Ovary (tissue), 9 donors: Measurements from ENCODE around the gene GRAP2. TPM values are rescaled to one million over a fixed set of nuclear protein-coding genes. Genes with fewer than 3 reads are reported as not detected.

Experiments
- DNase-seq, 5 donors: peaks; one replicate each; pipeline ENCODE4 v3.0.0-alpha.2; 2019 to 2020
- H3K27ac ChIP-seq, 2 donors: fragments of 200-600 bp; one replicate each; pipeline versions ENCODE4 v1.5.1 to v1.8.0; 2019 to 2022
- H3K27me3 ChIP-seq: fragments of 200-600 bp; one replicate; pipeline ENCODE4 v1.8.0; 2022
- H3K36me3 ChIP-seq: fragments of 200-600 bp; sonication (generic); one replicate; pipeline ENCODE4 v1.5.1; 2019
- H3K4me1 ChIP-seq: one replicate; pipeline ENCODE4 v1.8.1; 2013; ENCODE audit warnings: mild to moderate bottlenecking, moderate library complexity; ENCODE audit not compliant: insufficient read depth
- H3K4me3 ChIP-seq: fragments of 200-600 bp; sonication (generic); one replicate; pipeline ENCODE4 v1.5.1; 2017
- H3K9me3 ChIP-seq, 2 donors: fragments of 200-600 bp in 1 of 2; sonication (generic) in 1 of 2; one replicate each; pipeline versions ENCODE4 v1.5.1 to v1.8.1; 2013 to 2019; ENCODE audit warnings: mild to moderate bottlenecking in 1 of 2, moderate library complexity in 1 of 2
- EP300 ChIP-seq: sonication (generic); formaldehyde crosslinking; IDR thresholded peaks from one replicate; pipeline ENCODE4 v1.6.1; 2017; ENCODE audit warnings: antibody characterized with exemption
- POLR2A ChIP-seq: fragments of 450-650 bp; IDR thresholded peaks from one replicate; pipeline ENCODE4 v1.6.1; 2017; ENCODE audit warnings: antibody characterized with exemption, mild to moderate bottlenecking, moderate library complexity
- WGBS, 3 donors: extraction: QIAGEN DNeasy Blood & Tissue Kit in 1 of 3; methylation state at CpG; one replicate each; pipeline versions ENCODE4 v1.1.5 to v1.1.7; 2013 to 2017; 5-methylcytosine and 5-hydroxymethylcytosine counted together
- intact Hi-C, 4 donors: fragments of 100-400 bp; cut with DNase I; formaldehyde crosslinking; loops; one replicate each; pipeline versions ENCODE4 v1.11.0 to v1.15.1; 2022 to 2023
- polyA plus RNA-seq, 2 donors: library from polyadenylated mRNA; stranded (reverse); fragments of 200-250 nt in 1 of 2; fragments of 350-450 nt in 1 of 2; fragmentation: Illumina TruSeq in 1 of 2; extraction: RNeasy Lipid Tissue Mini Kit (QIAGEN cat#74804) in 1 of 2; gene quantifications; one replicate each; pipeline ENCODE4 v1.2.3, GENCODE V29; 2013 to 2014
- total RNA-seq, 7 donors: library from RNA; depleted of rRNA in 2 of 7; stranded (reverse); fragments of >200 nt in 2 of 7; fragmentation: NEBNext Ultra II Directional in 3 of 7; extraction: Animal tissue kit (Norgen Biotek cat#: 25700) in 3 of 7; gene quantifications; one replicate each; pipeline versions ENCODE4 v1.1.0 to v1.2.4, GENCODE V29; 2016 to 2023
- TF ChIP-seq, protein P1 (sequence below), 3 donors: fragments of 450-650 bp in 2 of 3; fragments of 200-600 bp in 1 of 3; IDR thresholded peaks; one replicate each; pipeline versions ENCODE4 v1.5.1 to v1.8.0; 2016 to 2022; ENCODE audit warnings: antibody characterized with exemption in 3 of 3, mild to moderate bottlenecking in 1 of 3
- donor health status: DM: no; HTN: no; CAD: no; lungs with moderate emphysema.
- donor health status: DM: no; HTN: no; CAD: no.
- donor health status: Bipolar disorder and iron deficiency.
- donor health status: DM: yes; HTN: yes; CAD: no.
- donor health status: DM: no; HTN: no; CAD: no.
- donor health status: DM: yes; HTN: yes; CAD: no.

The GRAP2 gene
- total and polyA plus RNA-seq, 9 donors = 0.46 to 2.0 (median 0.75) TPM; not detected in 1

DNA sequence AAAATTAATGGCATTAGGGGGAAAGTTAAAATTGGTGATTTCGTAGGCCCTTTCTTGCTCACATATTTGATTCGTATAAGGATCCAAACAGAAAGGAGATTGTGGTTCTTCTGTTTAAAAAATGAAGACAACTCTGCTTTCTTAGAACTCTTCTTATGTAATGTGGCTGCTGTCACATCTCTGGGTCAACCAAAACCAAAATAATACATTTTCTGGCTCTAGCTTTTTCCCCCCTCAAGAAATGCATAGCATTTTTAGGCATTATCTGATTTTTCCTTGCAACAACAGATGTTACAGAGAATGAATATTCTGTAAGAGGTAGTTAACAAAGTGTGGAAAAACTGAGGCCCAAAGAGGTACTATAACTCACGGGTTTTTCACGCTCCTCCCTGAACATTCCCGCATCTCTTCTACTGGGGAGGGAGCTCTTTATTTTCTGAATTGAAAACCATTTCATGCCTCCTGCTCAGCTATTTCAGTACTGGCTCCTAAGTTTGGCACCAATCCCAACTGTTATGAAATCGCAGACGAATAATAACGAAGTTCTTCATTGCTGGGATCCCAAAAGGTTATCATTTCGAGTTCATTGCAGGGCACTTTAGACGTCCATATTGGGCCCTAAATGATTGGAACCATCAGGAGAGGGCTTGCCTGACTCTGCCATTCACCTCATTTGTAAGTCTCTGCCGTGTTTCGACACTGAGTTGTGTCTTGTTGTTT, 17.1 kb downstream of the GRAP2 start:
- TF ChIP-seq EP300 (no peak), POLR2A (no peak)
- TF ChIP-seq, protein P1, sequence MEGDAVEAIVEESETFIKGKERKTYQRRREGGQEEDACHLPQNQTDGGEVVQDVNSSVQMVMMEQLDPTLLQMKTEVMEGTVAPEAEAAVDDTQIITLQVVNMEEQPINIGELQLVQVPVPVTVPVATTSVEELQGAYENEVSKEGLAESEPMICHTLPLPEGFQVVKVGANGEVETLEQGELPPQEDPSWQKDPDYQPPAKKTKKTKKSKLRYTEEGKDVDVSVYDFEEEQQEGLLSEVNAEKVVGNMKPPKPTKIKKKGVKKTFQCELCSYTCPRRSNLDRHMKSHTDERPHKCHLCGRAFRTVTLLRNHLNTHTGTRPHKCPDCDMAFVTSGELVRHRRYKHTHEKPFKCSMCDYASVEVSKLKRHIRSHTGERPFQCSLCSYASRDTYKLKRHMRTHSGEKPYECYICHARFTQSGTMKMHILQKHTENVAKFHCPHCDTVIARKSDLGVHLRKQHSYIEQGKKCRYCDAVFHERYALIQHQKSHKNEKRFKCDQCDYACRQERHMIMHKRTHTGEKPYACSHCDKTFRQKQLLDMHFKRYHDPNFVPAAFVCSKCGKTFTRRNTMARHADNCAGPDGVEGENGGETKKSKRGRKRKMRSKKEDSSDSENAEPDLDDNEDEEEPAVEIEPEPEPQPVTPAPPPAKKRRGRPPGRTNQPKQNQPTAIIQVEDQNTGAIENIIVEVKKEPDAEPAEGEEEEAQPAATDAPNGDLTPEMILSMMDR (IDR thresholded peaks at IDR 0.05) = no peak
- intact Hi-C loops = no loop called here
- Histone ChIP-seq H3K27ac (no peak overlapping the region), H3K27me3 (no peaks in the 10 kb centered on the region), H3K9me3 (no peaks in the 10 kb centered on the region), H3K36me3 (no peaks in the 10 kb centered on the region), H3K4me3 (no peak overlapping the region), H3K4me1 (no peaks in the 10 kb centered on the region)
- WGBS, 3 donors = 42 to 49% (median 42%) methylated on average over 12 of the region's 12 CpGs
- DNase-seq = no peak

DNA sequence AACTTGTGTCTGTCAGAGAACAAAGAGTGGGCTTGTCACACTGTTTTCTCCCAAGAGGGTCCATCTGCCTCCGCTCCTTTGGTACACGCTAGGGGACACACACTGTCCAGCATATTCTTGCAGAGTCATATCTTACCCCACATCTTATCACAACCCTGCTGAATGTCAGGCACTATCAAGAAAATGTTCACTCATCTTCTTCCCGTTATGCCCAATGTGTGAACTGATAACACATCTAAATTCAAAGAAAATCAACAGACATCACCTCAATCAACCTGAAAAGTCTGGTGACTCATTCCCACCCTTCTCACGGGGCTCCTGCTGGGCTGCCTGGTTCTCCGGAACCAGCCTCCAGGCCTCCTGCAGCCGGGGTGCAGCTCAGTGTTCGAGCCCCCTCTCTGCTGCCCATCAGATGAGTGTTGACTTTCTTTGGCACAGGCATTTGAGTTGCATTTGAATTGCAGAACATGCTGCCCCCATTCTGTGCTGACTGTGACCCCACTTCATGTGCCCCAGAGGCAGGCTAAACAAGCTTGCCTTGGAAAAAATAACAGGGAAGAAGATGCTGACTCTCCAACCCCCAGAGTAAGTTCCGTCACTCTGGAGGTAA, 19.4 kb downstream of the GRAP2 start:
- no peaks in the 10 kb centered on the region for H3K9me3 ChIP-seq
- WGBS, 3 donors = 82 to 88% (median 85%) methylated on average over 8 of the region's 8 CpGs
- no peak for DNase-seq
- no peaks in the 10 kb centered on the region for H3K27me3 ChIP-seq
- H3K27ac ChIP-seq = no peak overlapping the region
- H3K36me3 ChIP-seq = no peaks in the 10 kb centered on the region
- no peaks in the 10 kb centered on the region for H3K4me1 ChIP-seq
- no peak overlapping the region for H3K4me3 ChIP-seq
- TF ChIP-seq POLR2A = no peak
- no peak for TF ChIP-seq EP300
- TF ChIP-seq, protein P1 (IDR thresholded peaks at IDR 0.05) = no peak
- intact Hi-C loops = no loop called here

GRCh38 chr22:39923696-39924095, 22.8 kb downstream of the GRAP2 start:
- 58 to 62% (median 60%) methylated on average over 5 of the region's 5 CpGs for WGBS, 3 donors
- Histone ChIP-seq H3K27ac (no peak overlapping the region), H3K9me3 (no peaks in the 10 kb centered on the region), H3K36me3 (no peaks in the 10 kb centered on the region), H3K27me3 (no peaks in the 10 kb centered on the region), H3K4me1 (no peaks in the 10 kb centered on the region), H3K4me3 (no peak overlapping the region)
- TF ChIP-seq POLR2A = no peak
- TF ChIP-seq EP300 = no peak
- TF ChIP-seq, protein P1 (IDR thresholded peaks at IDR 0.05) = no peak
- DNase-seq = no peak
- intact Hi-C loops = no loop called here

DNA sequence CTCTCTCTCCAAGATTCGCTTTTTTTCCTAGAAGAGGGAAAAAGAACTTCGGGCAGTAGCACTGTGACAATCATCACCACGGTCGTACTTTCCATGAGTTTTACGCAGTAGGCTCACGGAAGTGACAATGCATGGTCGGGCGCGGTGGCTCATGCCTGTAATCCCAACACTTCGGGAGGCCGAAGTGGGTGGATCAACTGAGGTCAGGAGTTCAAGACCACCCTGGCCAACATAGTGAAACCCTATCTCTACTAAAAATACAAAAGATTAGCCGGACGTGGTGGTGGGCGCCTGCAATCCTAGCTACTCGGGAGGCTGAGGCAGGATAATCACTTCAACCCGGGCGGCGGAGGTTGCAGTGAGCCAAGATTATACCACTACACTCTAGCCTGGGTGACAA, 23.4 kb downstream of the GRAP2 start:
- intact Hi-C loops = no loop called here
- 85 to 90% (median 87%) methylated on average over 18 of the region's 18 CpGs for WGBS, 3 donors
- TF ChIP-seq, protein P1 (IDR thresholded peaks at IDR 0.05) = no peak
- TF ChIP-seq POLR2A = no peak
- TF ChIP-seq EP300 = no peak

More for the DNA sequence above, 23.4 kb downstream of the GRAP2 start:
- Histone ChIP-seq H3K4me1 (no peaks in the 10 kb centered on the region), H3K9me3 (no peaks in the 10 kb centered on the region), H3K4me3 (no peak overlapping the region), H3K27ac (no peak overlapping the region), H3K36me3 (no peaks in the 10 kb centered on the region), H3K27me3 (no peaks in the 10 kb centered on the region)
- DNase-seq = no peak
